ENCODE results near the gene ASL. TPM values are rescaled to one million over a fixed set of nuclear protein-coding genes. Genes with fewer than 3 reads are reported as not detected.

The ASL gene
- total and polyA plus RNA-seq, 10 of the 15 experiments (the other 5 are each of a cell fraction or from before 2014, with no cell fraction given): 0.66 to 36.7 (median 28.8) TPM

DNA sequence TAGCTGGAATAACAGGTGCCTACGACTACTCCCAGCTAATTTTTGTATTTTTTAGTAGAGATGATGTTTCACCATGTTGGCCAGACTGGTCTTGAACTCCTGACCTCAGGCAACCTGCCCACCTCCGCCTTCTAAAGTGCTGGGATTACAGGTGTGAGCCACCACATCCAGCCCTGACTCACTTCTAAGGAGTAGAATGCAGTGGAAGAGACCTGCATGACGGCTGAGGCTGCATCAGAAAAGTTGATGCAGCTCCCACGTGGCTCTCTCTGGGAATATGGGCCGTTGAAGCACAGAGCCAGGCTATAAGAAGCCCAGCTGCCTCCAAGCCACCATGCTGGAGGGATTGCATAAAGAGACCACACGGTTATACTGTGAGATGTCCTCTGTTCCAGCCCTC, 21.6 kb upstream of the ASL start:
- ChIA-PET RAD21 (ENCODE audit: unreplicated experiment) (interaction anchor here (1.4 kb wide), 1 partner anchor 23 kb away, joined by 3 read pairs; no protein-coding TSS in a partner anchor), CTCF (interaction anchor here (0.7 to 1.7 kb wide), 3 partner anchors 14 to 214 kb away, joined by 3 to 7 read pairs (median 3); no protein-coding TSS in a partner anchor), SMC1A (ENCODE audit: uncharacterized antibody, unreplicated experiment) (interaction anchor here (1.2 to 1.6 kb wide), 2 partner anchors 18 to 238 kb away, joined by 3 to 4 read pairs; no protein-coding TSS in a partner anchor), POLR2A (interaction anchor here (0.6 kb wide), 1 partner anchor 430 kb away, joined by 4 read pairs; no protein-coding TSS in a partner anchor)
- no peaks in the 10 kb centered on the region for H4K20me1 ChIP-seq (ENCODE audit: control insufficient read depth, insufficient read depth)
- H3K9ac ChIP-seq (ENCODE audit: control insufficient read depth, insufficient read depth, low read length): no peak overlapping the region
- ATAC-seq (no peak), FAIRE-seq (no peak), DNase-seq (ENCODE audit: low read depth, low spot score) (no peak)
- peaks cover 19% of the 10 kb centered on the region for H3K4me1 ChIP-seq (ENCODE audit: control insufficient read depth, insufficient read depth, low read length)
- no peaks in the 10 kb centered on the region for H3K36me3 ChIP-seq (ENCODE audit: control insufficient read depth in 2 of 2, insufficient read depth in 2 of 2, low read length in 1 of 2)
- no TSS peak for BruUV-seq (replicated peaks)
- H3K4me2 ChIP-seq (ENCODE audit: control insufficient read depth, insufficient read depth): peak overlapping the region; percentile 7; the same call in 1 of the 2 replicates
- H3K27me3 ChIP-seq (replicated peaks in 1 of 2; ENCODE audit: control insufficient read depth in 2 of 2, insufficient read depth in 2 of 2, low read length in 1 of 2): no peaks in the 10 kb centered on the region
- 56% methylated on average over 6 of the region's 6 CpGs for WGBS (ENCODE audit: insufficient coverage, insufficient replicate concordance, low lambda C conversion rate, missing lambda C conversion rate)
- H2AFZ ChIP-seq (ENCODE audit: control insufficient read depth, low read depth, low read length): peak overlapping the region; percentile 37
- H3K9me3 ChIP-seq (replicated peaks; ENCODE audit: control insufficient read depth, insufficient read depth, low read length): no peaks in the 10 kb centered on the region
- H3K27ac ChIP-seq (ENCODE audit: control insufficient read depth, insufficient read depth): no peak overlapping the region
- H3K79me2 ChIP-seq (ENCODE audit: control insufficient read depth, insufficient read depth, low read length): no peaks in the 10 kb centered on the region
- in situ Hi-C loops (cut with MboI) (no loop called here), intact Hi-C loops (cut with micrococcal nuclease; ENCODE audit: unreplicated experiment) (no loop called here)
- H3K4me3 ChIP-seq: no peak overlapping the region
- TF ChIP-seq, protein P1, sequence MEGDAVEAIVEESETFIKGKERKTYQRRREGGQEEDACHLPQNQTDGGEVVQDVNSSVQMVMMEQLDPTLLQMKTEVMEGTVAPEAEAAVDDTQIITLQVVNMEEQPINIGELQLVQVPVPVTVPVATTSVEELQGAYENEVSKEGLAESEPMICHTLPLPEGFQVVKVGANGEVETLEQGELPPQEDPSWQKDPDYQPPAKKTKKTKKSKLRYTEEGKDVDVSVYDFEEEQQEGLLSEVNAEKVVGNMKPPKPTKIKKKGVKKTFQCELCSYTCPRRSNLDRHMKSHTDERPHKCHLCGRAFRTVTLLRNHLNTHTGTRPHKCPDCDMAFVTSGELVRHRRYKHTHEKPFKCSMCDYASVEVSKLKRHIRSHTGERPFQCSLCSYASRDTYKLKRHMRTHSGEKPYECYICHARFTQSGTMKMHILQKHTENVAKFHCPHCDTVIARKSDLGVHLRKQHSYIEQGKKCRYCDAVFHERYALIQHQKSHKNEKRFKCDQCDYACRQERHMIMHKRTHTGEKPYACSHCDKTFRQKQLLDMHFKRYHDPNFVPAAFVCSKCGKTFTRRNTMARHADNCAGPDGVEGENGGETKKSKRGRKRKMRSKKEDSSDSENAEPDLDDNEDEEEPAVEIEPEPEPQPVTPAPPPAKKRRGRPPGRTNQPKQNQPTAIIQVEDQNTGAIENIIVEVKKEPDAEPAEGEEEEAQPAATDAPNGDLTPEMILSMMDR (IDR thresholded peaks at IDR 0.05 in 2 of 3, conservative IDR thresholded peaks at IDR 0.05 in 1 of 3; ENCODE audit: control insufficient read depth in 2 of 3, extremely low read depth in 1 of 3, insufficient read depth in 1 of 3, low read depth in 3 of 3, low read length in 3 of 3): no peak
- no peak for TF ChIP-seq ZZZ3 (IDR thresholded peaks at IDR 0.05; ENCODE audit: control insufficient read depth, insufficient read length, low read depth)
- TF ChIP-seq SP1 (IDR thresholded peaks at IDR 0.05; ENCODE audit: low read depth, low read length): no peak
- TF ChIP-seq CHD1 (IDR thresholded peaks at IDR 0.05; ENCODE audit: low read depth, low read length): no peak
- no peak for TF ChIP-seq PAX8 (IDR thresholded peaks at IDR 0.05)
- TF ChIP-seq ATF7 (IDR thresholded peaks at IDR 0.05; ENCODE audit: low read depth): no peak
- TF ChIP-seq, protein P2, sequence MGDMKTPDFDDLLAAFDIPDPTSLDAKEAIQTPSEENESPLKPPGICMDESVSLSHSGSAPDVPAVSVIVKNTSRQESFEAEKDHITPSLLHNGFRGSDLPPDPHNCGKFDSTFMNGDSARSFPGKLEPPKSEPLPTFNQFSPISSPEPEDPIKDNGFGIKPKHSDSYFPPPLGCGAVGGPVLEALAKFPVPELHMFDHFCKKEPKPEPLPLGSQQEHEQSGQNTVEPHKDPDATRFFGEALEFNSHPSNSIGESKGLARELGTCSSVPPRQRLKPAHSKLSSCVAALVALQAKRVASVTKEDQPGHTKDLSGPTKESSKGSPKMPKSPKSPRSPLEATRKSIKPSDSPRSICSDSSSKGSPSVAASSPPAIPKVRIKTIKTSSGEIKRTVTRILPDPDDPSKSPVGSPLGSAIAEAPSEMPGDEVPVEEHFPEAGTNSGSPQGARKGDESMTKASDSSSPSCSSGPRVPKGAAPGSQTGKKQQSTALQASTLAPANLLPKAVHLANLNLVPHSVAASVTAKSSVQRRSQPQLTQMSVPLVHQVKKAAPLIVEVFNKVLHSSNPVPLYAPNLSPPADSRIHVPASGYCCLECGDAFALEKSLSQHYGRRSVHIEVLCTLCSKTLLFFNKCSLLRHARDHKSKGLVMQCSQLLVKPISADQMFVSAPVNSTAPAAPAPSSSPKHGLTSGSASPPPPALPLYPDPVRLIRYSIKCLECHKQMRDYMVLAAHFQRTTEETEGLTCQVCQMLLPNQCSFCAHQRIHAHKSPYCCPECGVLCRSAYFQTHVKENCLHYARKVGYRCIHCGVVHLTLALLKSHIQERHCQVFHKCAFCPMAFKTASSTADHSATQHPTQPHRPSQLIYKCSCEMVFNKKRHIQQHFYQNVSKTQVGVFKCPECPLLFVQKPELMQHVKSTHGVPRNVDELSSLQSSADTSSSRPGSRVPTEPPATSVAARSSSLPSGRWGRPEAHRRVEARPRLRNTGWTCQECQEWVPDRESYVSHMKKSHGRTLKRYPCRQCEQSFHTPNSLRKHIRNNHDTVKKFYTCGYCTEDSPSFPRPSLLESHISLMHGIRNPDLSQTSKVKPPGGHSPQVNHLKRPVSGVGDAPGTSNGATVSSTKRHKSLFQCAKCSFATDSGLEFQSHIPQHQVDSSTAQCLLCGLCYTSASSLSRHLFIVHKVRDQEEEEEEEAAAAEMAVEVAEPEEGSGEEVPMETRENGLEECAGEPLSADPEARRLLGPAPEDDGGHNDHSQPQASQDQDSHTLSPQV (IDR thresholded peaks at IDR 0.05): no peak
- no peak for TF ChIP-seq TAF1 (IDR thresholded peaks at IDR 0.05; ENCODE audit: borderline replicate concordance, low read depth, low read length)
- peak; percentile 36; the same call in 1 of the 2 replicates for TF ChIP-seq JUNB (IDR thresholded peaks at IDR 0.05)
- TF ChIP-seq ZNF622 (IDR thresholded peaks at IDR 0.05): no peak
- TF ChIP-seq NFYA (IDR thresholded peaks at IDR 0.05; ENCODE audit: borderline replicate concordance, low read depth, low read length): no peak
- TF ChIP-seq, protein P3, sequence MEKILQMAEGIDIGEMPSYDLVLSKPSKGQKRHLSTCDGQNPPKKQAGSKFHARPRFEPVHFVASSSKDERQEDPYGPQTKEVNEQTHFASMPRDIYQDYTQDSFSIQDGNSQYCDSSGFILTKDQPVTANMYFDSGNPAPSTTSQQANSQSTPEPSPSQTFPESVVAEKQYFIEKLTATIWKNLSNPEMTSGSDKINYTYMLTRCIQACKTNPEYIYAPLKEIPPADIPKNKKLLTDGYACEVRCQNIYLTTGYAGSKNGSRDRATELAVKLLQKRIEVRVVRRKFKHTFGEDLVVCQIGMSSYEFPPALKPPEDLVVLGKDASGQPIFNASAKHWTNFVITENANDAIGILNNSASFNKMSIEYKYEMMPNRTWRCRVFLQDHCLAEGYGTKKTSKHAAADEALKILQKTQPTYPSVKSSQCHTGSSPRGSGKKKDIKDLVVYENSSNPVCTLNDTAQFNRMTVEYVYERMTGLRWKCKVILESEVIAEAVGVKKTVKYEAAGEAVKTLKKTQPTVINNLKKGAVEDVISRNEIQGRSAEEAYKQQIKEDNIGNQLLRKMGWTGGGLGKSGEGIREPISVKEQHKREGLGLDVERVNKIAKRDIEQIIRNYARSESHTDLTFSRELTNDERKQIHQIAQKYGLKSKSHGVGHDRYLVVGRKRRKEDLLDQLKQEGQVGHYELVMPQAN (conservative IDR thresholded peaks at IDR 0.05): no peak
- TF ChIP-seq BHLHE40 (IDR thresholded peaks at IDR 0.05; ENCODE audit: borderline replicate concordance in 1 of 2, low read depth in 2 of 2, low read length in 1 of 2): no peak
- TF ChIP-seq PAX5 (IDR thresholded peaks at IDR 0.05; ENCODE audit: borderline replicate concordance, low read depth, low read length): no peak

All from GM12878 (cell line).